Fibroblast of the aortic adventitia (primary cell): ENCODE data around the gene C1orf94. TPM values are rescaled to one million over a fixed set of nuclear protein-coding genes. Genes with fewer than 3 reads are reported as not detected.

ENCODE experiments used
- DNase-seq: peaks from one replicate; pipeline ENCODE4 v3.0.0-alpha.2; 2010; ENCODE audit warnings: low read depth
- H3K4me3 ChIP-seq: 2 replicates; pipeline ENCODE4 v1.5.1; 2011; ENCODE audit warnings: low read depth, mild to moderate bottlenecking, control low read depth, low read length, moderate library complexity
- CTCF ChIP-seq: IDR thresholded peaks from 2 replicates; pipeline ENCODE4 v1.5.1; 2011; ENCODE audit warnings: mild to moderate bottlenecking, low read length, control low read depth, inconsistent platforms; ENCODE audit not compliant: insufficient read depth
- total RNA-seq: library from RNA; depleted of rRNA; stranded (reverse); fragments of >200 nt; gene quantifications from 2 replicates; pipeline ENCODE4 v1.2.3, GENCODE V29; 2012; ENCODE audit warnings: low replicate concordance

Gene C1orf94
- total RNA-seq, 1 donor = not detected

GRCh38 chr1:34132161-34132420, 44.6 kb upstream of the C1orf94 start:
- no peak for DNase-seq
- H3K4me3 ChIP-seq = no peak overlapping the region
- TF ChIP-seq CTCF = no peak

- TF ChIP-seq CTCF = no peak
- H3K4me3 ChIP-seq = no peak overlapping the region
- no peak for DNase-seq
Observed at GRCh38 chr1:34137411-34137810, 39.3 kb upstream of the C1orf94 start.

- H3K4me3 ChIP-seq = no peak overlapping the region
- no peak for TF ChIP-seq CTCF
- no peak for DNase-seq
Observed at GRCh38 chr1:34140011-34140676, 36.6 kb upstream of the C1orf94 start.

GRCh38 chr1:34143975-34144374, 32.7 kb upstream of the C1orf94 start:
- DNase-seq = no peak
- H3K4me3 ChIP-seq = no peak overlapping the region
- TF ChIP-seq CTCF = no peak

- H3K4me3 ChIP-seq = no peak overlapping the region
- DNase-seq = no peak
- no peak for TF ChIP-seq CTCF
Observed at GRCh38 chr1:34144766-34145165, 31.9 kb upstream of the C1orf94 start.

- H3K4me3 ChIP-seq = no peak overlapping the region
- DNase-seq = no peak
- no peak for TF ChIP-seq CTCF
Observed at GRCh38 chr1:34147301-34147700, 29.4 kb upstream of the C1orf94 start.

GRCh38 chr1:34149501-34149900, 27.2 kb upstream of the C1orf94 start:
- TF ChIP-seq CTCF = no peak
- no peak for DNase-seq
- H3K4me3 ChIP-seq = no peak overlapping the region
